SK-N-SH treated with all-trans-retinoic acid at 6 μM for 48 hours (cell line): ENCODE data around the gene AFF1.
A peak's percentile ranks its signal among the peaks of the same experiment; 100 is the strongest.

Experiments
- ATAC-seq: fragments of 200-7000 bp; cut with Tn5 transposase; 3 replicates; pipeline ENCODE4 v1.9.1; 2020; ENCODE audit warnings: mild to moderate bottlenecking, moderate library complexity
- ARNTL ChIP-seq: fragments of 450-650 bp; formaldehyde crosslinking; IDR thresholded peaks from 2 replicates; pipeline ENCODE4 v1.5.0; 2020; ENCODE audit warnings: low read depth, mild to moderate bottlenecking, moderate library complexity, borderline replicate concordance
- BACH2 ChIP-seq: fragments of 250-450 bp; sonication (Bioruptor Pico); IDR thresholded peaks from 2 replicates; pipeline ENCODE4 v1.9.0; 2021; ENCODE audit warnings: mild to moderate bottlenecking, borderline replicate concordance
- CREB5 ChIP-seq: fragments of 250-450 bp; sonication (Bioruptor Pico); IDR thresholded peaks from 2 replicates; pipeline ENCODE4 v1.5.1; 2020; ENCODE audit warnings: low read depth, mild to moderate bottlenecking, moderate library complexity
- CSDC2 ChIP-seq: fragments of 250-450 bp; sonication (Bioruptor Pico); IDR thresholded peaks from 2 replicates; pipeline ENCODE4 v1.5.0; 2020; ENCODE audit warnings: mild to moderate bottlenecking, moderate library complexity
- ESRRG ChIP-seq: fragments of 250-450 bp; sonication (Bioruptor Pico); IDR thresholded peaks from 2 replicates; pipeline ENCODE4 v1.6.1; 2021; ENCODE audit warnings: mild to moderate bottlenecking
- GLIS3 ChIP-seq: fragments of 250-450 bp; sonication (Bioruptor Pico); IDR thresholded peaks from 2 replicates; pipeline ENCODE4 v1.5.0; 2020; ENCODE audit warnings: mild to moderate bottlenecking, moderate library complexity
- ISL1 ChIP-seq: fragments of 250-450 bp; sonication (Bioruptor Pico); IDR thresholded peaks from 2 replicates; pipeline ENCODE4 v2.1.2; 2022; ENCODE audit warnings: mild to moderate bottlenecking, moderate library complexity
- OSR1 ChIP-seq: fragments of 250-450 bp; sonication (Bioruptor Pico); IDR thresholded peaks from 2 replicates; pipeline ENCODE4 v1.8.0; 2022; ENCODE audit warnings: moderate library complexity, mild to moderate bottlenecking, inconsistent platforms
- PPARA ChIP-seq: fragments of 250-450 bp; sonication (Bioruptor Pico); IDR thresholded peaks from 2 replicates; pipeline ENCODE4 v1.5.0; 2020; ENCODE audit warnings: mild to moderate bottlenecking, borderline replicate concordance
- RARB ChIP-seq: fragments of 250-450 bp; sonication (Bioruptor Pico); IDR thresholded peaks from 2 replicates; pipeline ENCODE4 v1.8.0; 2021; ENCODE audit warnings: mild to moderate bottlenecking, moderate library complexity
- SNAI2 ChIP-seq: fragments of 250-450 bp; sonication (Bioruptor Pico); IDR thresholded peaks from 2 replicates; pipeline ENCODE4 v1.5.0; 2020; ENCODE audit warnings: mild to moderate bottlenecking, moderate library complexity
- TCF4 ChIP-seq: fragments of 250-450 bp; sonication (Bioruptor Pico); IDR thresholded peaks from 2 replicates; pipeline ENCODE4 v1.8.0; 2021; ENCODE audit warnings: mild to moderate bottlenecking, moderate library complexity, borderline replicate concordance
- TOX ChIP-seq: fragments of 250-450 bp; sonication (Bioruptor Pico); IDR thresholded peaks from 2 replicates; pipeline ENCODE4 v1.8.0; 2021; ENCODE audit warnings: mild to moderate bottlenecking, moderate library complexity, borderline replicate concordance
- TSHZ2 ChIP-seq: fragments of 250-450 bp; sonication (Bioruptor Pico); IDR thresholded peaks from 2 replicates; pipeline ENCODE4 v1.5.0; 2020; ENCODE audit warnings: mild to moderate bottlenecking, moderate library complexity
- ZC3H10 ChIP-seq: fragments of 250-450 bp; sonication (Bioruptor Pico); IDR thresholded peaks from 2 replicates; pipeline ENCODE4 v1.5.1; 2021; ENCODE audit warnings: mild to moderate bottlenecking, moderate library complexity
- ZFP3 ChIP-seq: fragments of 250-450 bp; sonication (Bioruptor Pico); IDR thresholded peaks from 2 replicates; pipeline ENCODE4 v1.5.0; 2020; ENCODE audit warnings: mild to moderate bottlenecking, moderate library complexity
- ZFP30 ChIP-seq: fragments of 450-650 bp; formaldehyde crosslinking; IDR thresholded peaks from 2 replicates; pipeline ENCODE4 v1.5.0; 2022; ENCODE audit warnings: mild to moderate bottlenecking, moderate library complexity
- ZNF565 ChIP-seq: fragments of 450-650 bp; formaldehyde crosslinking; conservative IDR thresholded peaks from 2 replicates; pipeline ENCODE4 v1.5.0; 2020; ENCODE audit warnings: low read depth, mild to moderate bottlenecking, moderate library complexity
- ZNF70 ChIP-seq: fragments of 450-650 bp; formaldehyde crosslinking; IDR thresholded peaks from 2 replicates; pipeline ENCODE4 v1.5.0; 2020; ENCODE audit warnings: mild to moderate bottlenecking, moderate library complexity
- ZNF8 ChIP-seq: fragments of 450-650 bp; formaldehyde crosslinking; IDR thresholded peaks from 2 replicates; pipeline ENCODE4 v1.5.0; 2020; ENCODE audit warnings: mild to moderate bottlenecking, moderate library complexity
- TF ChIP-seq, protein P1 (sequence below): fragments of 250-450 bp; sonication (Bioruptor Pico); IDR thresholded peaks from 2 replicates; pipeline ENCODE4 v1.8.0; 2021; ENCODE audit warnings: low read depth, mild to moderate bottlenecking, moderate library complexity, borderline replicate concordance
- TF ChIP-seq, protein P2 (sequence below): fragments of 250-450 bp; sonication (Bioruptor Pico); IDR thresholded peaks from 2 replicates; pipeline ENCODE4 v1.8.0; 2020; ENCODE audit warnings: mild to moderate bottlenecking, moderate library complexity, borderline replicate concordance
- TF ChIP-seq, protein P3 (sequence below): fragments of 250-450 bp; sonication (Bioruptor Pico); IDR thresholded peaks from 2 replicates; pipeline ENCODE4 v1.5.1; 2021; ENCODE audit warnings: mild to moderate bottlenecking, moderate library complexity

Gene AFF1

DNA sequence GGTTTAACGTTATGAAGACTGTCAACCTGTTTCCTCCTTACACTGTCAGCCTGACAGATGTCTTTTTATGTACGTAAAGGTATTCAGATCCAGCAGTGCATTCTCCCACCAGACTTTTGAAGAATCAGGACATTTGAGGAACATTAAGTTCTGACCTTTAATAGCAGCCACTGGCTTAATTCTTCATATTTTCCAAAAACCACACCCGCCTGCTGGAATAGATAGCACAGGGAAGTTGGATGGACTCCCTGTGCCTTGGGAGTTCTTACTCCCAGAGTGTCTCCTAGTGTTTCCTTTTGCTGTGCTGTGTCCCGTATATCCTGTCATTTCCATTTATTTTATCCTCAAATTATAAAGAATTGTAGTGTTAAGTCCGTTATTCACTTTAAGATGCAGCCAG lies 94.5 kb downstream of the AFF1 start:
- no peak for ATAC-seq
- TF ChIP-seq ESRRG (CRISPR knock-in tag) (no peak), TSHZ2 (CRISPR knock-in tag) (no peak), TOX (CRISPR knock-in tag) (no peak), CSDC2 (no peak), ZFP3 (CRISPR knock-in tag) (no peak), TCF4 (CRISPR knock-in tag) (no peak)

- no peak for ATAC-seq
These were observed 95.3 kb downstream of the AFF1 start for GRCh38 chr4:87030124-87030523.

DNA sequence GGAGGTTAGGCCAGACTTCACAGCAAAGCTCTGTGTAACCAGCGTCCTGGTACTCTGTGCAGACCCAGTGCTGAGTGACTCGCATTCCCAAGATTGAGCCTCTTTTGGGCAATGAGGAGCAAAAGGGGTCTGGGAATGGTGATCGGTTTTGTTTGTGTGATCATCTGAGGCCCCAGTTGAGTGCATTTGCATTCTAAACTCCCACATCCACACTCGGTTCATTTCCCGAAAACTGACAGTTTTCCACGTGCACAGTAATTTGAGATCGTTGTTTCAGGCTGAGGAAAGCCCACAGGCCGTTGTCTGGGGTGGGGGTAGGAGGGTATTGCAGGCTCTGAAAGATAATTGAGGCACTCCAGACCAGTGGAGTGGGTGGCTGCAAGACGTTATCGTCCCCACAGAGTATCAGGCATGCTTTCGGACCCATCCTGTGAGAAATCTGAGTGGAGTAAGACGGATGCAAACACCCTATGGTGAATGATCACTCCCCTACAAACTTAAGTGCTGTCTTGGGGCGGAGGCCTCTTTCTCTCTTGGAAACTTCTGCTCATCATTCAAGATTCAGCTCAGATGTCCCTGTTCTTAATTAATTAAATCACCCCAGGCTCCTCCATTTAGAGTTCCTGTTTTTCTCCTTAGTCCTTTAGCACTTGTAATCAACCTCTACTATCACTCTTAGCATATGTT lies 96.1 kb downstream of the AFF1 start:
- TF ChIP-seq TCF4 (CRISPR knock-in tag) (0 out of 2 replicates have a peak, but pooled peaks have one; percentile 30), OSR1 (no peak)
- peak; percentile 63 for ATAC-seq

More at GRCh38 chr4:87030124-87030523, 95.3 kb downstream of the AFF1 start:
- TF ChIP-seq TSHZ2 (CRISPR knock-in tag) (no peak), ESRRG (CRISPR knock-in tag) (no peak), ZFP30 (CRISPR knock-in tag) (no peak), ISL1 (CRISPR knock-in tag) (no peak), BACH2 (CRISPR knock-in tag) (no peak), ZC3H10 (CRISPR knock-in tag) (no peak), OSR1 (no peak), PPARA (no peak), CSDC2 (no peak), ZFP3 (CRISPR knock-in tag) (no peak), GLIS3 (CRISPR knock-in tag) (no peak), ZNF565 (no peak), RARB (CRISPR knock-in tag) (no peak), ZNF8 (CRISPR knock-in tag) (no peak)
- TF ChIP-seq, protein P1, sequence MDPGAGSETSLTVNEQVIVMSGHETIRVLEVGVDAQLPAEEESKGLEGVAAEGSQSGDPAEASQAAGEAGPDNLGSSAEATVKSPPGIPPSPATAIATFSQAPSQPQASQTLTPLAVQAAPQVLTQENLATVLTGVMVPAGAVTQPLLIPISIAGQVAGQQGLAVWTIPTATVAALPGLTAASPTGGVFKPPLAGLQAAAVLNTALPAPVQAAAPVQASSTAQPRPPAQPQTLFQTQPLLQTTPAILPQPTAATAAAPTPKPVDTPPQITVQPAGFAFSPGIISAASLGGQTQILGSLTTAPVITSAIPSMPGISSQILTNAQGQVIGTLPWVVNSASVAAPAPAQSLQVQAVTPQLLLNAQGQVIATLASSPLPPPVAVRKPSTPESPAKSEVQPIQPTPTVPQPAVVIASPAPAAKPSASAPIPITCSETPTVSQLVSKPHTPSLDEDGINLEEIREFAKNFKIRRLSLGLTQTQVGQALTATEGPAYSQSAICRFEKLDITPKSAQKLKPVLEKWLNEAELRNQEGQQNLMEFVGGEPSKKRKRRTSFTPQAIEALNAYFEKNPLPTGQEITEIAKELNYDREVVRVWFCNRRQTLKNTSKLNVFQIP: no peak
- TF ChIP-seq, protein P2, sequence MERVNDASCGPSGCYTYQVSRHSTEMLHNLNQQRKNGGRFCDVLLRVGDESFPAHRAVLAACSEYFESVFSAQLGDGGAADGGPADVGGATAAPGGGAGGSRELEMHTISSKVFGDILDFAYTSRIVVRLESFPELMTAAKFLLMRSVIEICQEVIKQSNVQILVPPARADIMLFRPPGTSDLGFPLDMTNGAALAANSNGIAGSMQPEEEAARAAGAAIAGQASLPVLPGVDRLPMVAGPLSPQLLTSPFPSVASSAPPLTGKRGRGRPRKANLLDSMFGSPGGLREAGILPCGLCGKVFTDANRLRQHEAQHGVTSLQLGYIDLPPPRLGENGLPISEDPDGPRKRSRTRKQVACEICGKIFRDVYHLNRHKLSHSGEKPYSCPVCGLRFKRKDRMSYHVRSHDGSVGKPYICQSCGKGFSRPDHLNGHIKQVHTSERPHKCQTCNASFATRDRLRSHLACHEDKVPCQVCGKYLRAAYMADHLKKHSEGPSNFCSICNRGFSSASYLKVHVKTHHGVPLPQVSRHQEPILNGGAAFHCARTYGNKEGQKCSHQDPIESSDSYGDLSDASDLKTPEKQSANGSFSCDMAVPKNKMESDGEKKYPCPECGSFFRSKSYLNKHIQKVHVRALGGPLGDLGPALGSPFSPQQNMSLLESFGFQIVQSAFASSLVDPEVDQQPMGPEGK (CRISPR knock-in tag): no peak

- peak; percentile 41 for ATAC-seq
- TF ChIP-seq CSDC2 (no peak), ZC3H10 (CRISPR knock-in tag) (no peak), ARNTL (CRISPR knock-in tag) (no peak), CREB5 (CRISPR knock-in tag) (no peak), ZFP30 (CRISPR knock-in tag) (no peak), SNAI2 (no peak), OSR1 (no peak), TOX (CRISPR knock-in tag) (no peak), RARB (CRISPR knock-in tag) (no peak), ZNF70 (CRISPR knock-in tag) (no peak), TCF4 (CRISPR knock-in tag) (no peak), BACH2 (CRISPR knock-in tag) (no peak), PPARA (no peak), ZFP3 (CRISPR knock-in tag) (no peak), ISL1 (CRISPR knock-in tag) (no peak), ZNF565 (no peak), ZNF8 (CRISPR knock-in tag) (no peak)
- TF ChIP-seq, protein P3, sequence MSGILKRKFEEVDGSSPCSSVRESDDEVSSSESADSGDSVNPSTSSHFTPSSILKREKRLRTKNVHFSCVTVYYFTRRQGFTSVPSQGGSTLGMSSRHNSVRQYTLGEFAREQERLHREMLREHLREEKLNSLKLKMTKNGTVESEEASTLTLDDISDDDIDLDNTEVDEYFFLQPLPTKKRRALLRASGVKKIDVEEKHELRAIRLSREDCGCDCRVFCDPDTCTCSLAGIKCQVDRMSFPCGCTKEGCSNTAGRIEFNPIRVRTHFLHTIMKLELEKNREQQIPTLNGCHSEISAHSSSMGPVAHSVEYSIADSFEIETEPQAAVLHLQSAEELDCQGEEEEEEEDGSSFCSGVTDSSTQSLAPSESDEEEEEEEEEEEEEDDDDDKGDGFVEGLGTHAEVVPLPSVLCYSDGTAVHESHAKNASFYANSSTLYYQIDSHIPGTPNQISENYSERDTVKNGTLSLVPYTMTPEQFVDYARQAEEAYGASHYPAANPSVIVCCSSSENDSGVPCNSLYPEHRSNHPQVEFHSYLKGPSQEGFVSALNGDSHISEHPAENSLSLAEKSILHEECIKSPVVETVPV (CRISPR knock-in tag): no peak
These were observed 97.1 kb downstream of the AFF1 start for GRCh38 chr4:87031920-87032319.
